ENCODE measurements around the gene KCNT1. TPM values are rescaled to one million over a fixed set of nuclear protein-coding genes. Genes with fewer than 3 reads are reported as not detected.

The KCNT1 gene
- total and polyA plus RNA-seq, 10 of the 15 experiments (the other 5 are each of a cell fraction or from before 2014, with no cell fraction given) = not detected

DNA sequence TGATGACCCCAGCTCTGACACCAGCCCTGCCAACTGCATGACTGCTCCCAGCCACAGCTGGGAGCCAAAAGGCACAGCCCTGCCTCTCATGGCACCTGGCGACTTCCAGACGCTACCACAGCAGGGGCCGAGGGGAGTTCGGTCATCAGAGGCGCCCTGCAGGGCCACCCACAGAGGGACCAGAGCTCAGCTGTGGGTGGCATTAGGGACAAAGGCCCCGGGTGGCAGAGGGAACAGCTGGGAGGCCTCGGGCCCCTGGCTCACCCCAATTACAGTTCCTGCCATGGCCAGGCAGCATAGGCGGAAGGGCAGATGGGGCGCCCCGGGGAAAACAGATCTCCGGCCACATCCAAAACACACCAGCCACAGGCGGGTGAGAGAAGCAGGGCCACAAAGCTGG lies 6.3 kb upstream of the KCNT1 start (continued):
- TF ChIP-seq, protein P1, sequence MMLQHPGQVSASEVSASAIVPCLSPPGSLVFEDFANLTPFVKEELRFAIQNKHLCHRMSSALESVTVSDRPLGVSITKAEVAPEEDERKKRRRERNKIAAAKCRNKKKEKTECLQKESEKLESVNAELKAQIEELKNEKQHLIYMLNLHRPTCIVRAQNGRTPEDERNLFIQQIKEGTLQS (IDR thresholded peaks at IDR 0.05; ENCODE audit: borderline replicate concordance, extremely low read depth, low read depth, low read length) = no peak
- TF ChIP-seq, protein P2, sequence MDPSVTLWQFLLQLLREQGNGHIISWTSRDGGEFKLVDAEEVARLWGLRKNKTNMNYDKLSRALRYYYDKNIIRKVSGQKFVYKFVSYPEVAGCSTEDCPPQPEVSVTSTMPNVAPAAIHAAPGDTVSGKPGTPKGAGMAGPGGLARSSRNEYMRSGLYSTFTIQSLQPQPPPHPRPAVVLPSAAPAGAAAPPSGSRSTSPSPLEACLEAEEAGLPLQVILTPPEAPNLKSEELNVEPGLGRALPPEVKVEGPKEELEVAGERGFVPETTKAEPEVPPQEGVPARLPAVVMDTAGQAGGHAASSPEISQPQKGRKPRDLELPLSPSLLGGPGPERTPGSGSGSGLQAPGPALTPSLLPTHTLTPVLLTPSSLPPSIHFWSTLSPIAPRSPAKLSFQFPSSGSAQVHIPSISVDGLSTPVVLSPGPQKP (IDR thresholded peaks at IDR 0.05; ENCODE audit: low read depth, low read length) = no peak
- no peak for TF ChIP-seq NFXL1 (IDR thresholded peaks at IDR 0.05; ENCODE audit: borderline replicate concordance)

DNA sequence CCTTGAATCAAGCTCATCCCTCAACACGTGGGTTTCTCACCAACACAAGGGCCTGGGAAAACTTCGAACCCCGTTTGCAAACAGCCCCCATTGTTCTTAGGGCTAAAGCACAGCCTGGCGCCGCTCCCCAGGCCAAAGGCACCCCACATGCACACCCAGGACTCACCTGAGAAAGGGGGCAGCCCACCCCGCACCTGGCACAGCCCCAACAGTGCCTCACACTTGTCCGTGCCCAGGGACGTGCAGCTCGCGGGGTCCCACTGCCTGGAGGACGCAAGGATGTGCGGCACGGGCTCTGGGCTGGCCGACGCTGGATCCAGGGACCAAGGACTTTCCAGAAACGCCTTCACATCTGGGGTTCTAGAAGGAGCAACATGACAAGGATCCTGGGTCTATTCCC lies 5.5 kb upstream of the KCNT1 start:
- FAIRE-seq = no peak
- RAD21 ChIA-PET (ENCODE audit: unreplicated experiment) = no interaction called here
- ATAC-seq = no peak
- TF ChIP-seq, protein P1 (IDR thresholded peaks at IDR 0.05; ENCODE audit: borderline replicate concordance, extremely low read depth, low read depth, low read length) = no peak
- TF ChIP-seq POLR2A (IDR thresholded peaks at IDR 0.05; ENCODE audit: low read depth, low read length) (no peak), GATAD2B (conservative IDR thresholded peaks at IDR 0.05; ENCODE audit: low read depth) (no peak), ZNF217 (IDR thresholded peaks at IDR 0.05) (no peak), MXI1 (IDR thresholded peaks at IDR 0.05; ENCODE audit: low read depth, low read length) (no peak), CBX5 (IDR thresholded peaks at IDR 0.05; ENCODE audit: low read depth) (no peak), BHLHE40 (IDR thresholded peaks at IDR 0.05; ENCODE audit: borderline replicate concordance in 1 of 2, low read depth in 2 of 2, low read length in 1 of 2) (no peak), CEBPB (IDR thresholded peaks at IDR 0.05; ENCODE audit: borderline replicate concordance in 1 of 2, low read depth in 2 of 2, low read length in 2 of 2) (no peak), NFIC (IDR thresholded peaks at IDR 0.05; ENCODE audit: low read depth, low read length) (no peak), RFX5 (IDR thresholded peaks at IDR 0.05; ENCODE audit: low read depth, low read length) (no peak), RAD51 (IDR thresholded peaks at IDR 0.05) (no peak)
- TF ChIP-seq, protein P3, sequence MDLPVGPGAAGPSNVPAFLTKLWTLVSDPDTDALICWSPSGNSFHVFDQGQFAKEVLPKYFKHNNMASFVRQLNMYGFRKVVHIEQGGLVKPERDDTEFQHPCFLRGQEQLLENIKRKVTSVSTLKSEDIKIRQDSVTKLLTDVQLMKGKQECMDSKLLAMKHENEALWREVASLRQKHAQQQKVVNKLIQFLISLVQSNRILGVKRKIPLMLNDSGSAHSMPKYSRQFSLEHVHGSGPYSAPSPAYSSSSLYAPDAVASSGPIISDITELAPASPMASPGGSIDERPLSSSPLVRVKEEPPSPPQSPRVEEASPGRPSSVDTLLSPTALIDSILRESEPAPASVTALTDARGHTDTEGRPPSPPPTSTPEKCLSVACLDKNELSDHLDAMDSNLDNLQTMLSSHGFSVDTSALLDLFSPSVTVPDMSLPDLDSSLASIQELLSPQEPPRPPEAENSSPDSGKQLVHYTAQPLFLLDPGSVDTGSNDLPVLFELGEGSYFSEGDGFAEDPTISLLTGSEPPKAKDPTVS (IDR thresholded peaks at IDR 0.05; ENCODE audit: low read depth, low read length) = no peak
- TF ChIP-seq, protein P4, sequence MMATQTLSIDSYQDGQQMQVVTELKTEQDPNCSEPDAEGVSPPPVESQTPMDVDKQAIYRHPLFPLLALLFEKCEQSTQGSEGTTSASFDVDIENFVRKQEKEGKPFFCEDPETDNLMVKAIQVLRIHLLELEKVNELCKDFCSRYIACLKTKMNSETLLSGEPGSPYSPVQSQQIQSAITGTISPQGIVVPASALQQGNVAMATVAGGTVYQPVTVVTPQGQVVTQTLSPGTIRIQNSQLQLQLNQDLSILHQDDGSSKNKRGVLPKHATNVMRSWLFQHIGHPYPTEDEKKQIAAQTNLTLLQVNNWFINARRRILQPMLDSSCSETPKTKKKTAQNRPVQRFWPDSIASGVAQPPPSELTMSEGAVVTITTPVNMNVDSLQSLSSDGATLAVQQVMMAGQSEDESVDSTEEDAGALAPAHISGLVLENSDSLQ (IDR thresholded peaks at IDR 0.05) = no peak
- TF ChIP-seq, protein P5, sequence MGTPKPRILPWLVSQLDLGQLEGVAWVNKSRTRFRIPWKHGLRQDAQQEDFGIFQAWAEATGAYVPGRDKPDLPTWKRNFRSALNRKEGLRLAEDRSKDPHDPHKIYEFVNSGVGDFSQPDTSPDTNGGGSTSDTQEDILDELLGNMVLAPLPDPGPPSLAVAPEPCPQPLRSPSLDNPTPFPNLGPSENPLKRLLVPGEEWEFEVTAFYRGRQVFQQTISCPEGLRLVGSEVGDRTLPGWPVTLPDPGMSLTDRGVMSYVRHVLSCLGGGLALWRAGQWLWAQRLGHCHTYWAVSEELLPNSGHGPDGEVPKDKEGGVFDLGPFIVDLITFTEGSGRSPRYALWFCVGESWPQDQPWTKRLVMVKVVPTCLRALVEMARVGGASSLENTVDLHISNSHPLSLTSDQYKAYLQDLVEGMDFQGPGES (IDR thresholded peaks at IDR 0.05) = no peak

More for the DNA sequence above, 5.5 kb upstream of the KCNT1 start:
- no peaks in the 10 kb centered on the region for H3K9me3 ChIP-seq (replicated peaks; ENCODE audit: control insufficient read depth, insufficient read depth, low read length)
- no peaks in the 10 kb centered on the region for H3K4me1 ChIP-seq (ENCODE audit: control insufficient read depth, insufficient read depth, low read length)
- ChIA-PET SMC1A (ENCODE audit: uncharacterized antibody, unreplicated experiment) (no interaction called here), POLR2A (no interaction called here), CTCF (interaction anchor here (1.1 kb wide), 1 partner anchor 93 kb away, joined by 3 read pairs; no protein-coding TSS in a partner anchor)
- H3K27ac ChIP-seq (ENCODE audit: control insufficient read depth, insufficient read depth) = no peak overlapping the region
- H3K36me3 ChIP-seq (ENCODE audit: control insufficient read depth in 2 of 2, insufficient read depth in 2 of 2, low read length in 1 of 2) = no peaks in the 10 kb centered on the region
- no TSS peak for BruUV-seq (replicated peaks)
- H3K79me2 ChIP-seq (ENCODE audit: control insufficient read depth, insufficient read depth, low read length) = no peaks in the 10 kb centered on the region
- in situ Hi-C loops (cut with MboI) = no loop called here
- WGBS (ENCODE audit: insufficient coverage, insufficient replicate concordance, low lambda C conversion rate, missing lambda C conversion rate) = 36% methylated on average over 15 of the region's 16 CpGs
- DNase-seq (ENCODE audit: low read depth, low spot score) = no peak
- no peaks in the 10 kb centered on the region; a peak in 2 of 4 replicates for H3K27me3 ChIP-seq (replicated peaks in 1 of 2; ENCODE audit: control insufficient read depth in 2 of 2, insufficient read depth in 2 of 2, low read length in 1 of 2)
- intact Hi-C loops (cut with micrococcal nuclease; ENCODE audit: unreplicated experiment) = no loop called here
- no peak overlapping the region for H3K4me2 ChIP-seq (ENCODE audit: control insufficient read depth, insufficient read depth)
- H3K4me3 ChIP-seq = no peak overlapping the region
- no peak overlapping the region for H3K9ac ChIP-seq (ENCODE audit: control insufficient read depth, insufficient read depth, low read length)
- H4K20me1 ChIP-seq (ENCODE audit: control insufficient read depth, insufficient read depth) = no peaks in the 10 kb centered on the region
- H2AFZ ChIP-seq (ENCODE audit: control insufficient read depth, low read depth, low read length) = no peak overlapping the region

Measured in GM12878 (cell line).